Measurements from ENCODE around the gene LRRIQ4.

The LRRIQ4 gene

GRCh38 chr3:169836942-169837275 lies 24.2 kb downstream of the LRRIQ4 start:
- H3K36me3 ChIP-seq (ENCODE audit: control insufficient read depth, low read length), result peaks cover 10% of the 10 kb centered on the region
- no peaks in the 10 kb centered on the region for H3K27me3 ChIP-seq (ENCODE audit: control insufficient read depth, low read length)
- no peaks in the 10 kb centered on the region for H3K79me2 ChIP-seq (ENCODE audit: control insufficient read depth, low read length)
- H3K4me3 ChIP-seq (ENCODE audit: low read length), result no peak overlapping the region
- peaks cover 54% of the 10 kb centered on the region for H3K4me1 ChIP-seq (ENCODE audit: control insufficient read depth, low read length)
- H3K9me3 ChIP-seq (ENCODE audit: control insufficient read depth, insufficient read depth, low read length), result no peaks in the 10 kb centered on the region
- no peaks in the 10 kb centered on the region for H4K20me1 ChIP-seq (ENCODE audit: control insufficient read depth, insufficient read depth, low read depth, low read length)
- no peaks in the 10 kb centered on the region for H3K9me2 ChIP-seq (replicated peaks; ENCODE audit: control insufficient read depth, low read length)
- H3F3A ChIP-seq (ENCODE audit: control insufficient read depth, insufficient read depth), result peaks cover 11% of the 10 kb centered on the region
- no peak overlapping the region for H3K27ac ChIP-seq (ENCODE audit: low read depth, low read length)
- H3K4me2 ChIP-seq (ENCODE audit: low read length), result no peak overlapping the region
- TF ChIP-seq EZH2phosphoT487 (IDR thresholded peaks at IDR 0.05; ENCODE audit: borderline replicate concordance, low read length) (no peak), CTCF (IDR thresholded peaks at IDR 0.05; ENCODE audit: low read depth, low read length, poor library complexity, severe bottlenecking) (no peak)

DNA sequence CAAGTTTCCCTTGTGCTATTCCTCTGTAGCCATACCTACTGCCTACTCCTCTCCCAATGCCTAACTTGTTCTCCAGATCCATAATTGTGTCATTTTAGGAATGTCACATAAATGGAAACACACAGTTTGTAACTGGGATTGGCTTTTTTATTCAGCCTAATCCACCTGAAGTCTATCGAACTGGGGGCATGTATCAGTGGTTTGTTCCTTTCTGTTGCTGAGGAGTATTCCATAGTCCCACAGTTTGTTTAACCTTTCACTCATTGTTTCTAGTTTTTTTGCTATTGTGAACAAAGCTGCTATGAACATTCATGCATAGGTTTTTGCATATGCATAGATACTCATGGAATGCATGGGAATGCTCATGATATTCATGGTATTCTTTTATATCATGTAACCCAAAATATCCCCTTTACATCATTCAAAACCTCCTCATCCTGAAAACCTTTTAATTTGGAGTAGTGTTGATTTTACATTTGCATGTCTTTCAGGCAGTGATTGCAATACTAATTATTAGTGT lies 25.9 kb downstream of the LRRIQ4 start:
- no peaks in the 10 kb centered on the region for H3K9me3 ChIP-seq (ENCODE audit: control insufficient read depth, insufficient read depth, low read length)
- H3K4me3 ChIP-seq (ENCODE audit: low read length), result no peak overlapping the region
- H4K20me1 ChIP-seq (ENCODE audit: control insufficient read depth, insufficient read depth, low read depth, low read length), result no peaks in the 10 kb centered on the region
- H3K27ac ChIP-seq (ENCODE audit: low read depth, low read length), result no peak overlapping the region
- peaks cover 10% of the 10 kb centered on the region for H3K36me3 ChIP-seq (ENCODE audit: control insufficient read depth, low read length)
- TF ChIP-seq EZH2phosphoT487 (IDR thresholded peaks at IDR 0.05; ENCODE audit: borderline replicate concordance, low read length) (no peak), CTCF (IDR thresholded peaks at IDR 0.05; ENCODE audit: low read depth, low read length, poor library complexity, severe bottlenecking) (no peak)
- no peaks in the 10 kb centered on the region for H3K9me2 ChIP-seq (replicated peaks; ENCODE audit: control insufficient read depth, low read length)
- H3F3A ChIP-seq (ENCODE audit: control insufficient read depth, insufficient read depth), result peaks cover 14% of the 10 kb centered on the region
- H3K4me2 ChIP-seq (ENCODE audit: low read length), result no peak overlapping the region
- no peaks in the 10 kb centered on the region for H3K79me2 ChIP-seq (ENCODE audit: control insufficient read depth, low read length)
- peaks cover 68% of the 10 kb centered on the region for H3K4me1 ChIP-seq (ENCODE audit: control insufficient read depth, low read length)
- H3K27me3 ChIP-seq (ENCODE audit: control insufficient read depth, low read length), result no peaks in the 10 kb centered on the region

DNA sequence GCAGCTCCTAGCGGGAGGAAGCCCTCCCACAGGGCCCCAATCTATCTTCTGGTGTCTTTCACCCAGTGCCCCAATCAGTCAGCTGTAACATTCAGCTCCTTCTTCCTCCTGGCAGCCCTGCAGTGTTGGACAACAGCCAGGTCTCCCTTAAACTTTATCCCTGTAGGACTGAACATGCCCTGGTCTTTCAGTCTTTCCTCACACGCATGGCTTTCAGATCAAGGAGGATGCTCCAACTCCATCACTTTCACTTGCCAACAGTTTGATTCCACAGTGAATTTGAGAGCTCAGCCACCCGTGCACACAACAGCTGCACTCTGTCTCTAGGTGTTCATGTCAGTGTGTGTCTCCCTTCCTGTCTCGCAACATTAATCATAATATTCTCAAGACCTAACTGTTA lies 28.5 kb downstream of the LRRIQ4 start:
- no peaks in the 10 kb centered on the region for H3K9me2 ChIP-seq (replicated peaks; ENCODE audit: control insufficient read depth, low read length)
- TF ChIP-seq CTCF (IDR thresholded peaks at IDR 0.05; ENCODE audit: low read depth, low read length, poor library complexity, severe bottlenecking) (no peak), EZH2phosphoT487 (IDR thresholded peaks at IDR 0.05; ENCODE audit: borderline replicate concordance, low read length) (no peak)
- H3K4me2 ChIP-seq (ENCODE audit: low read length), result peak overlapping the region; percentile 83
- peaks cover 5% of the 10 kb centered on the region for H3K36me3 ChIP-seq (ENCODE audit: control insufficient read depth, low read length)
- H3K4me1 ChIP-seq (ENCODE audit: control insufficient read depth, low read length), result peaks cover 82% of the 10 kb centered on the region
- H3K27me3 ChIP-seq (ENCODE audit: control insufficient read depth, low read length), result no peaks in the 10 kb centered on the region
- peak overlapping the region; percentile 72 for H3K27ac ChIP-seq (ENCODE audit: low read depth, low read length)
- peak overlapping the region; percentile 61 for H3K4me3 ChIP-seq (ENCODE audit: low read length)
- H3K79me2 ChIP-seq (ENCODE audit: control insufficient read depth, low read length), result no peaks in the 10 kb centered on the region
- H3F3A ChIP-seq (ENCODE audit: control insufficient read depth, insufficient read depth), result peaks cover 24% of the 10 kb centered on the region
- no peaks in the 10 kb centered on the region for H4K20me1 ChIP-seq (ENCODE audit: control insufficient read depth, insufficient read depth, low read depth, low read length)
- H3K9me3 ChIP-seq (ENCODE audit: control insufficient read depth, insufficient read depth, low read length), result no peaks in the 10 kb centered on the region

Measured in DOHH2 (cell line).